MG63 (cell line): Measurements from ENCODE around the gene HEXIM2. TPM values are rescaled to one million over a fixed set of nuclear protein-coding genes. Genes with fewer than 3 reads are reported as not detected.
"Not testable (repeated sequence)": the region's sequence is repeated elsewhere in the genome, so short reads cannot be mapped to it uniquely, and the experiment has no call there.

ENCODE experiments used
- DNase-seq: peaks from one replicate; pipeline ENCODE4 v3.0.0-alpha.2; 2020
- H3K27me3 ChIP-seq: fragments of 250-450 bp; sonication (Bioruptor Pico); 2 replicates; pipeline ENCODE4 v1.5.1; 2020; ENCODE audit warnings: mild to moderate bottlenecking, moderate library complexity
- H3K36me3 ChIP-seq: fragments of 250-450 bp; sonication (Bioruptor Pico); 2 replicates; pipeline ENCODE4 v1.5.1; 2020; ENCODE audit warnings: mild to moderate bottlenecking, moderate library complexity
- H3K4me3 ChIP-seq: fragments of 250-450 bp; sonication (Bioruptor Pico); 2 replicates; pipeline ENCODE4 v1.5.1; 2020; ENCODE audit warnings: mild to moderate bottlenecking, moderate library complexity
- H3K9me3 ChIP-seq: fragments of 250-450 bp; sonication (Bioruptor Pico); 2 replicates; pipeline ENCODE4 v1.5.1; 2020; ENCODE audit warnings: mild to moderate bottlenecking, moderate library complexity
- total RNA-seq: library from RNA; depleted of rRNA; stranded (reverse); fragments of >200 nt; shearing (Covaris generic); gene quantifications from 2 replicates; pipeline ENCODE4 v1.2.3, GENCODE V29; 2014; ENCODE audit warnings: low replicate concordance

The HEXIM2 gene
- total RNA-seq, 1 experiment from 2014 or later: 20.6 TPM

- no peak overlapping the region for H3K4me3 ChIP-seq
- H3K27me3 ChIP-seq: no peaks in the 10 kb centered on the region
- peak; percentile 96 for DNase-seq
- no peaks in the 10 kb centered on the region for H3K9me3 ChIP-seq
- H3K36me3 ChIP-seq: peaks cover 7% of the 10 kb centered on the region; the same call in 1 of the 2 replicates
These were observed 37.5 kb upstream of the HEXIM2 start for GRCh38 chr17:45123930-45124796.

GRCh38 chr17:45124797-45125122 is 36.9 kb upstream of the HEXIM2 start:
- not testable (repeated sequence) for H3K4me3 ChIP-seq, H3K36me3 ChIP-seq, H3K9me3 ChIP-seq, H3K27me3 ChIP-seq
- peak; percentile 49 for DNase-seq

- no peak overlapping the region for H3K4me3 ChIP-seq
- no peaks in the 10 kb centered on the region for H3K27me3 ChIP-seq
- H3K36me3 ChIP-seq: peaks cover 4% of the 10 kb centered on the region; the same call in 1 of the 2 replicates
- no peak for DNase-seq
- no peaks in the 10 kb centered on the region for H3K9me3 ChIP-seq
These were observed 36.2 kb upstream of the HEXIM2 start for GRCh38 chr17:45125509-45125908.

- H3K36me3 ChIP-seq: peaks cover 4% of the 10 kb centered on the region; the same call in 1 of the 2 replicates
- no peaks in the 10 kb centered on the region for H3K27me3 ChIP-seq
- H3K4me3 ChIP-seq: no peak overlapping the region
- DNase-seq: no peak
- H3K9me3 ChIP-seq: no peaks in the 10 kb centered on the region
These were observed 34.5 kb upstream of the HEXIM2 start for GRCh38 chr17:45127207-45127547.

- no peaks in the 10 kb centered on the region for H3K27me3 ChIP-seq
- peak; percentile 79 for DNase-seq
- H3K9me3 ChIP-seq: no peaks in the 10 kb centered on the region
- no peak overlapping the region for H3K4me3 ChIP-seq
- peaks cover 4% of the 10 kb centered on the region; the same call in 1 of the 2 replicates for H3K36me3 ChIP-seq
These were observed 34.0 kb upstream of the HEXIM2 start for GRCh38 chr17:45127548-45128300.

- Histone ChIP-seq H3K4me3 (no peak overlapping the region), H3K36me3 (peaks cover 4% of the 10 kb centered on the region; the same call in 1 of the 2 replicates), H3K27me3 (no peaks in the 10 kb centered on the region), H3K9me3 (no peaks in the 10 kb centered on the region)
- no peak for DNase-seq
These were observed 33.3 kb upstream of the HEXIM2 start for GRCh38 chr17:45128331-45128730.

- Histone ChIP-seq H3K4me3 (no peak overlapping the region), H3K36me3 (peaks cover 4% of the 10 kb centered on the region; the same call in 1 of the 2 replicates), H3K27me3 (no peaks in the 10 kb centered on the region), H3K9me3 (no peaks in the 10 kb centered on the region)
- DNase-seq: no peak
These were observed 32.7 kb upstream of the HEXIM2 start for GRCh38 chr17:45128989-45129388.

- DNase-seq: no peak
- Histone ChIP-seq H3K4me3 (no peak overlapping the region), H3K36me3 (peaks cover 4% of the 10 kb centered on the region; the same call in 1 of the 2 replicates), H3K27me3 (no peaks in the 10 kb centered on the region), H3K9me3 (no peaks in the 10 kb centered on the region)
These were observed 32.2 kb upstream of the HEXIM2 start for GRCh38 chr17:45129426-45129939.

GRCh38 chr17:45129940-45130680 is 31.6 kb upstream of the HEXIM2 start:
- Histone ChIP-seq H3K27me3 (no peaks in the 10 kb centered on the region), H3K36me3 (peaks cover 4% of the 10 kb centered on the region; the same call in 1 of the 2 replicates), H3K4me3 (no peak overlapping the region), H3K9me3 (no peaks in the 10 kb centered on the region)
- no peak for DNase-seq

GRCh38 chr17:45130681-45131615 is 30.7 kb upstream of the HEXIM2 start:
- no peak for DNase-seq

GRCh38 chr17:45131616-45132319 is 29.9 kb upstream of the HEXIM2 start:
- peak; percentile 32 for DNase-seq
- no peaks in the 10 kb centered on the region for H3K36me3 ChIP-seq
- H3K4me3 ChIP-seq: peak overlapping the region; percentile 76
- H3K9me3 ChIP-seq: no peaks in the 10 kb centered on the region
- no peaks in the 10 kb centered on the region for H3K27me3 ChIP-seq

More at GRCh38 chr17:45130681-45131615, 30.7 kb upstream of the HEXIM2 start:
- Histone ChIP-seq H3K36me3 (no peaks in the 10 kb centered on the region), H3K9me3 (no peaks in the 10 kb centered on the region), H3K27me3 (no peaks in the 10 kb centered on the region), H3K4me3 (peak overlapping the region; percentile 76)

- no peak for DNase-seq
- H3K27me3 ChIP-seq: no peaks in the 10 kb centered on the region
- H3K4me3 ChIP-seq: peak within 1 kb of the TSS; percentile 76
- no peaks in the 10 kb centered on the region for H3K36me3 ChIP-seq
- no peaks in the 10 kb centered on the region for H3K9me3 ChIP-seq
These were observed 29.4 kb upstream of the HEXIM2 start, which contains the start of gene PLCD3 for GRCh38 chr17:45132320-45132571. TSS of gene PLCD3 (minus strand) at chr17:45132515. CDS start at chr17:45132410, 105 bp downstream.

GRCh38 chr17:45132572-45133463 is 28.9 kb upstream of the HEXIM2 start:
- Histone ChIP-seq H3K9me3 (no peaks in the 10 kb centered on the region), H3K27me3 (no peaks in the 10 kb centered on the region), H3K36me3 (no peaks in the 10 kb centered on the region), H3K4me3 (peak overlapping the region; percentile 76)
- DNase-seq: peak; percentile 81

- no peaks in the 10 kb centered on the region for H3K27me3 ChIP-seq
- H3K36me3 ChIP-seq: no peaks in the 10 kb centered on the region
- no peaks in the 10 kb centered on the region for H3K9me3 ChIP-seq
- peak within 1 kb of the TSS; percentile 60 for H3K4me3 ChIP-seq
- peak; percentile 92 for DNase-seq
These were observed 26.3 kb upstream of the HEXIM2 start, which contains the start of gene ACBD4 for GRCh38 chr17:45135192-45135977. TSS of gene ACBD4 (plus strand) at chr17:45135687. CDS start at chr17:45136145, 458 bp downstream.
